HG02588 (cell line): ENCODE data around the gene SMIM10L1.

Source experiments
- ATAC-seq: cut with Tn5 transposase; IDR thresholded peaks from one replicate; pipeline ENCODE4 v1.9.1; 2021; ENCODE audit warnings: mild to moderate bottlenecking, moderate library complexity; ENCODE audit not compliant: unreplicated experiment

The SMIM10L1 gene

DNA sequence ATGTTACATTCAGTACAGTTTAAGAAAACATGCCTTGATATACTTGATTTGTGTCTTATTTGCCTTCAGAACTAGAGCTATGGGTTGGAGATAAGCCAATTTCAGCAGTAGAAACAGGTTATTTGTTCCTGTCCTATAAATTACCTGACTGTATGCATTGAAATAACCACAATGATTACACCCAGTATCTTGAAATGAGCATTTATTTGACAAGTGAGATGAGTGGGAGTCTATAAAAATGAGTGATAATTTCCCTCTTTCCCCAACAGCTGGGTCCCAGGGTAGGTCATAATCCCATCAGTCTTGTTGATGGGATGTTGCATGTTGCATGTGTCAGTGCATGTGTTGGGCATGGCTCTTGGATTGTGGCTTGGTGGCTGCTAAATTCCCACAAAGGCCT, 12.0 kb downstream of the SMIM10L1 start:
- no peak for ATAC-seq

DNA sequence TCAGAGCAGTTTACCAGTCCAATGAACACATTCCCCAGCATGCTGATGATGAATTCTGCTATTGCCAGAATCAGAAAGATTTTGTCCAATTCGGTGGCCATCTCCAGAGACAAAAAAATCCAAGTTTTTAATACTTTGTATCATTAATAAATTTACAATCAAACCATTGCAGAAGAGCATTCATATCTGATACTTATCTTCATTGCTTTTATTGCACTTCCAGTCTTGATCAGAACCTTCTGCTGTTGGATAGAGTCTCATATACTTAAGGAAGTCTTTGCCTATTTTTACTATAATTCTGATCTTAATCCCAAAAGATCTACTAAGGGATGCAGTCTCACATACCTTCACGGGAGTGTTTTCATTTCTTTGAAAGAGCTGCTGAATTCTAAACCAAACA, 15.8 kb downstream of the SMIM10L1 start, which contains the start of gene TAS2R42:
TSS of gene TAS2R42 (minus strand) at position 101 of the 400 bp plus-strand sequence. CDS start at position 101, 0 bp downstream.
- no peak for ATAC-seq

DNA sequence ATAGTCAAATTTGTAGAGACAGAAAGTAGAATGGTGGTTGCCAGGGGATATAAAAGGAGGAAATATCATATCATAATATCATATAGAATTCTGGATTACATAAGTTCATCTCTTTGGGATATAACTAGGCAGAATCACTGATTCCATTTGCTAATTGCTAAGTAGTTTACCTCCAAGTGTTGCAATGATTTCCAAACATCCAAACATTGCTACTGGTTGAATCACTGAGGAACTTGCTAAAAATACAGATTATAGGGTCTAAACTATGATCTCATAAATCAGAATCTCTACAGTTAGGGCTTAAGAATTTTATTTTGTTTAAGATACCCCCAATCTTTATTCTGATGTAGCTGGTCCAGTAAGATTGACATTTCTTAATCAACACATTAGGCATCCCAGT, 31.8 kb downstream of the SMIM10L1 start:
- ATAC-seq, result no peak

DNA sequence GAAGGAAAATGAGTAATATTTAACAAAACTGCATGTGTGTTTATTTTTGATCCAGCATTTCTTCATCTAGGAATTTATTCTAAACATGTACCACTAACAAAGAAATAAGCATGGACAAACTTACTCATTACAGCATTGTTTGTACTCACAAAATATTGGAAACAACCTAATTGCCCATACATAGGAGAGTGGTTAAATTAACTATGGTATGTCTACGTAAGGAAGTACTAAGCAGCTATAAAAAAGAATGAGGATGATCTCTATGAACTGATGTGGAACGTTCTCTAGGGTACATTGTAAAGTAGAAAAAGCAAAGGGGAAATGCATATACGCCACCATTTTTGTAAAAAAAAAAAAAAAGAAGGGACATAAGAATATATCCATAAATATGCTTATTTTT, 33.2 kb downstream of the SMIM10L1 start:
- ATAC-seq, result no peak

DNA sequence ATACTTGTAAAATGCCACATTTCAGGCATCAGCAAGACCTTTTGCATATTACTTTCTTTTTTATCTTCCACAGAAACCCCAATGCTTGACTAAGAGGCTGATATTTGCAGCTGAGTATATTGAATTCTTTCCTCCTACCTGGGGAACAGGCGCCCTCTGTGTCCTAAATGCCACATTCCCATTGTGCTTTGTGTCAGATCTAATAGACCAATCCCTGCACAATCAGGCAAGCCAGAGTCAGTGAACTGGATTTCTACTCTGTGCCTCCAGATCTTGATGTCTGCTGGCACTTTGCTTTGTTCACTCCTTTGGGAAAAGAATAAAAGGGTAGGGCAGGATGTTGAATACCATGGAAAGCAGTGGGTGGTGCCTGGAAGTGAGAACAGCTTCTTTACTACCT, 38.1 kb downstream of the SMIM10L1 start:
- no peak for ATAC-seq
